Mucosa of descending colon (tissue), 3 donors: ENCODE results near the gene ADAM12. TPM values are rescaled to one million over a fixed set of nuclear protein-coding genes. Genes with fewer than 3 reads are reported as not detected.

Experiments
- ATAC-seq: fragments of 200-7000 bp; cut with Tn5 transposase; one replicate; pipeline ENCODE4 v1.9.1; 2020; ENCODE audit warnings: mild to moderate bottlenecking, moderate library complexity
- DNase-seq, 3 donors: peaks; one replicate each; pipeline ENCODE4 v3.0.0-alpha.2; 2020
- H3K36me3 ChIP-seq: fragments of 200-600 bp; one replicate; pipeline ENCODE4 v1.8.0; 2021; ENCODE audit warnings: low read depth, mild to moderate bottlenecking
- H3K4me1 ChIP-seq: fragments of 200-600 bp; one replicate; pipeline ENCODE4 v1.8.0; 2021; ENCODE audit warnings: low read depth, mild to moderate bottlenecking
- H3K4me3 ChIP-seq: fragments of 200-600 bp; one replicate; pipeline ENCODE4 v1.8.0; 2021; ENCODE audit warnings: mild to moderate bottlenecking
- H3K9me3 ChIP-seq: fragments of 200-600 bp; one replicate; pipeline ENCODE4 v1.8.0; 2021; ENCODE audit warnings: mild to moderate bottlenecking
- CTCF ChIP-seq: fragments of 200-600 bp; IDR thresholded peaks from one replicate; pipeline ENCODE4 v1.8.0; 2022; ENCODE audit warnings: antibody characterized with exemption, mild to moderate bottlenecking
- intact Hi-C, 2 donors: fragments of 100-400 bp; cut with DNase I in 1 of 2; cut with micrococcal nuclease in 1 of 2; formaldehyde crosslinking; loops; one replicate each; pipeline versions ENCODE4 v1.11.0 to v1.11.1; 2022; cut with DNase I, micrococcal nuclease
- total RNA-seq, 3 donors: library from RNA; stranded (reverse); fragmentation: NEBNext Ultra II Directional in 2 of 3; extraction: Animal tissue kit (Norgen Biotek cat#: 25700) in 2 of 3; gene quantifications; one replicate each; pipeline versions ENCODE4 v1.2.1 to v1.2.4, GENCODE V29; 2021 to 2023
- donor health status: DM: no; HTN: no; CAD: no; lungs with moderate emphysema.
- donor health status: DM: no; HTN: no; CAD: no.
- donor health status: DM: no; HTN: yes; CAD: no.

Gene ADAM12
- total RNA-seq, 3 donors from 2014 or later = 0.20 to 0.89 (median 0.66) TPM

GRCh38 chr10:126157189-126157588, 231.1 kb downstream of the ADAM12 start:
- Histone ChIP-seq H3K36me3 (no peaks in the 10 kb centered on the region), H3K4me1 (no peaks in the 10 kb centered on the region), H3K4me3 (no peak overlapping the region), H3K9me3 (no peaks in the 10 kb centered on the region)
- intact Hi-C loops = no loop called here
- DNase-seq = no peak
- no peak for ATAC-seq
- TF ChIP-seq CTCF = no peak

- intact Hi-C loops = no loop called here
- H3K9me3 ChIP-seq = no peaks in the 10 kb centered on the region
- H3K4me3 ChIP-seq = no peak overlapping the region
- no peaks in the 10 kb centered on the region for H3K36me3 ChIP-seq
- H3K4me1 ChIP-seq = no peaks in the 10 kb centered on the region
- DNase-seq (no peak), ATAC-seq (no peak)
- no peak for TF ChIP-seq CTCF
These were observed 231.8 kb downstream of the ADAM12 start for GRCh38 chr10:126156503-126156902.

- H3K36me3 ChIP-seq = no peaks in the 10 kb centered on the region
- H3K4me3 ChIP-seq = no peak overlapping the region
- DNase-seq = no peak
- intact Hi-C loops = no loop called here
- no peaks in the 10 kb centered on the region for H3K4me1 ChIP-seq
- ATAC-seq = no peak
- no peak for TF ChIP-seq CTCF
- H3K9me3 ChIP-seq = peaks cover under 1% of the 10 kb centered on the region
These were observed 232.3 kb downstream of the ADAM12 start for GRCh38 chr10:126156012-126156411.

- no peak for TF ChIP-seq CTCF
- no peak for ATAC-seq
These were observed 232.7 kb downstream of the ADAM12 start for GRCh38 chr10:126155528-126155927.

GRCh38 chr10:126153711-126154628, 234.3 kb downstream of the ADAM12 start:
- no peak for DNase-seq
- intact Hi-C loops = no loop called here
- Histone ChIP-seq H3K4me3 (no peak overlapping the region), H3K9me3 (peaks cover 5% of the 10 kb centered on the region), H3K36me3 (no peaks in the 10 kb centered on the region), H3K4me1 (no peaks in the 10 kb centered on the region)
- no peak for TF ChIP-seq CTCF
- ATAC-seq = no peak

More at GRCh38 chr10:126155528-126155927, 232.7 kb downstream of the ADAM12 start:
- H3K9me3 ChIP-seq = peaks cover 5% of the 10 kb centered on the region
- intact Hi-C loops = no loop called here
- H3K36me3 ChIP-seq = no peaks in the 10 kb centered on the region
- no peak for DNase-seq
- H3K4me1 ChIP-seq = no peaks in the 10 kb centered on the region
- H3K4me3 ChIP-seq = no peak overlapping the region
